GM18508 (cell line): Measurements from ENCODE around the gene TMEM217.
"Not testable (repeated sequence)": the region's sequence is repeated elsewhere in the genome, so short reads cannot be mapped to it uniquely, and the experiment has no call there.

ENCODE experiments used
- ATAC-seq: cut with Tn5 transposase; IDR thresholded peaks from one replicate; pipeline ENCODE4 v1.9.1; 2021; ENCODE audit warnings: moderate number of reproducible peaks; ENCODE audit not compliant: insufficient read depth, unreplicated experiment

Gene TMEM217

GRCh38 chr6:37222125-37222967 is 35.6 kb downstream of the TMEM217 start:
- no peak for ATAC-seq

- no peak for ATAC-seq
Observed at GRCh38 chr6:37221585-37222124, 36.3 kb downstream of the TMEM217 start.

- ATAC-seq, result no peak
Observed at GRCh38 chr6:37218511-37218910, 39.4 kb downstream of the TMEM217 start.

DNA sequence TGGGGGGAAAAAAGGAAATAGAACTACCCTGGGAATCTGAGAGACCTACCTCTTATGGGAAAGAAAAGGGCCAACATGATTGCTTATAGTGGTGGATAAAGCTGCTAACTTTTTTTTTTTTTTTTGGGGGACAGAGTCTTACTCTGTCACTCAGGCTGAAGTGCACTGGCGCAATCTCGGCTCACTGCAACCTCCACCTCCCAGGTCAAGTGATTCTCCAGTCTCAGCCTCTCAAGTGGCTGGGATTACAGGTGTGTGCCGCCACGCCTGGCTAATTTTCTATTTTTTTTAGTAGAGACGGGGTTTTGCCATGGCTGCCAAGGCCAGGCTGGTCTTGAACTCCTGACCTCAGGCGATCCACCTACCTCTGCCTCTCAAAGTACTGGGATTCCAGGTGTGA is 39.9 kb downstream of the TMEM217 start:
- no peak for ATAC-seq

DNA sequence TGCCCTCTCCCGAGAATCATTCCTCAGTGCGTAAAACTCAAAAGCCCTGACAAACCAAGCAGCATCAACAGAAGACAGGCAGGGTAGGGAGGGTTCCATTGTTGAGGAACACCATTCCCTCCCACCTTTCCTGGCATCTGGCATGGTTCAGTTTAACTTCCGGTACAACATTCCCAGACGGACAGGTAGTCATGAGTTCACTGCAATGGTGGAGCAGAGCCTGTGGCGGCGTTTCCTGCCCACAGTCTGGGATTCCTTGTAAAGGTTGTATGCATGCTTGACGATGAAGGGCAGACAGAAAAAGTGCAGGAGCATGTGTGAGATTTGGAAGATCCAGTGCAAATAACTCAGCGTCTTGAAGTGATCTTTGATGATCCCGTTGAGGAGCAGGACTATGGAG is 45.7 kb downstream of the TMEM217 start:
- ATAC-seq, result no peak

GRCh38 chr6:37210313-37210968 is 47.5 kb downstream of the TMEM217 start:
- no peak for ATAC-seq

GRCh38 chr6:37209461-37210205 is 48.3 kb downstream of the TMEM217 start:
- no peak for ATAC-seq

DNA sequence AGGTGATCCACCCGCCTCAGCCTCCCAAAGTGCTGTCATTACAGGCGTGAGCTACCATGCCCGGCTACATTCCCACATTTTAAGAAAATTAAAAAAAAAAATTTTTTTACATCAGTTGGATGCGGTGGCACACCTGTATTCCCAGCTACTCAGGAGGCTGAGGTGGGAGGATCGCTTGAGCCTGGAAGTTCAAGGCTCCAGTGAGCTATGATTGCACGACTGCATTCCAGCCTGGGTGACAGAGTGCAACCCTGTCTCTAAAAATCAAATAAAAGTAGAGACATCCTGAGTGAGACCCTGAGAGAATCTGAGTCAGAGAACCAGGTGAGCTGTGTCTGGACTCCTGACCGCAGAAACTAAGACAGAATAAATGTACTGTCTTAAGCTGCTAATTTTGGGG is 49.2 kb downstream of the TMEM217 start:
- ATAC-seq, result no peak

GRCh38 chr6:37207903-37208456 is 50.0 kb downstream of the TMEM217 start:
- ATAC-seq, result no peak

- no peak for ATAC-seq
Observed at GRCh38 chr6:37206622-37207021, 51.3 kb downstream of the TMEM217 start.

DNA sequence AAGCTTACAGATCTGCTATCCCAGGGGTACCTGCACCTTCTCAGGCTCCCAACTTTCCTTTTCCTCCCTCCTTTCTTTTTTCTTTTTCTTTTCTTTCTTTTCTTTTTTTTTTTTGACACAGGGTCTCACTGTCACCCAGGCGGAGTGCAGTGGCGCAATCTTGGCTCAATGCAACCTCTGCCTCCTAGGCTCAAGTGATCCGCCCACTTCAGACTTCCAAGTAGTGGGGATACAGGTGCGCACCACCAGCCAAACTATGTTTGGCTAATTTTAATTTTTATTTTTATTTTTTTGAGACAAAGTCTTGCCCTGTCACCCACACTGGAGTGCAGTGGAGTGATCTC is 52.0 kb downstream of the TMEM217 start:
- no peak for ATAC-seq

- no peak for ATAC-seq
Observed at GRCh38 chr6:37205175-37205996, 52.6 kb downstream of the TMEM217 start.

- ATAC-seq, result no peak
Observed at GRCh38 chr6:37204014-37204751, 53.8 kb downstream of the TMEM217 start.

- ATAC-seq, result no peak
Observed at GRCh38 chr6:37202788-37203491, 55.0 kb downstream of the TMEM217 start.

GRCh38 chr6:37201726-37202125 is 56.2 kb downstream of the TMEM217 start:
- ATAC-seq, result no peak

GRCh38 chr6:37200085-37200484 is 57.9 kb downstream of the TMEM217 start:
- no peak for ATAC-seq

- not testable (repeated sequence) for ATAC-seq
Observed at GRCh38 chr6:37196451-37196850, 61.5 kb downstream of the TMEM217 start.

DNA sequence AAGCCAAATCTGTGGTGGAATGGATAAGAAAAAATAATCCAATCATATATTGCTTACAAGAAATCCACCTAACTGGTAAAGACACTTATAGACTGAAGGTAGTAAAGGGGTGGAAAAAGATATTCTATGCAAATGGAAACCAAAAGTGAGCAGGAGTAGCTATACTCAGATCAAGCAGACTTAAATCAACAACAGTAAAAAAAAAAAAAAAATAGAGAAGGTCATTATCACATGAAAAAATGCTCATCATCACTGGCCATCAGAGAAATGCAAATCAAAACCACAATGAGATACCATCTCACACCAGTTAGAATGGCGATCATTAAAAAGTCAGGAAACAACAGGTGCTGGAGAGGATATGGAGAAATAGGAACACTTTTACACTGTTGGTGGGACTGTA is 63.1 kb downstream of the TMEM217 start:
- ATAC-seq, result not testable (repeated sequence)

GRCh38 chr6:37192666-37193065 is 65.3 kb downstream of the TMEM217 start:
- no peak for ATAC-seq
